GM12891 (cell line): ENCODE results near the gene ACBD6.

Experiments
- POLR2A ChIP-seq: IDR thresholded peaks from 2 replicates; pipeline ENCODE4 v1.6.1; 2011; ENCODE audit warnings: low read depth, low read length, control low read depth
- POLR2AphosphoS5 ChIP-seq: IDR thresholded peaks from 2 replicates; pipeline ENCODE4 v1.6.1; 2011; ENCODE audit warnings: low read depth, low read length, control low read depth
- POU2F2 ChIP-seq: IDR thresholded peaks from 2 replicates; pipeline ENCODE4 v1.6.1; 2011; ENCODE audit warnings: low read depth, mild to moderate bottlenecking, control low read depth, low read length, moderate library complexity
- SPI1 ChIP-seq: IDR thresholded peaks from 2 replicates; pipeline ENCODE4 v1.6.1; 2011; ENCODE audit warnings: low read depth, low read length, control low read depth
- TAF1 ChIP-seq: IDR thresholded peaks from 2 replicates; pipeline ENCODE4 v1.6.1; 2011; ENCODE audit warnings: low read depth, low read length, control low read depth

GRCh38 chr1:180502361-180503279 lies at the start of gene ACBD6:
- TF ChIP-seq POLR2A: no peak; the same call in 1 of the 2 replicates
- TF ChIP-seq POLR2AphosphoS5: peak; percentile 50; the same call in 1 of the 2 replicates
- TF ChIP-seq TAF1: peak; percentile 86; the same call in 1 of the 2 replicates
- no peak for TF ChIP-seq SPI1
- peak; percentile 55 for TF ChIP-seq POU2F2
